Measurements from ENCODE around the gene HASPIN. TPM values are rescaled to one million over a fixed set of nuclear protein-coding genes. Genes with fewer than 3 reads are reported as not detected.

Gene HASPIN
- polyA plus RNA-seq, 1 donor (not counting 4 experiments of a cell fraction or from before 2014, with no cell fraction given) = 3.5 TPM

GRCh38 chr17:3681565-3681964 lies 42.1 kb upstream of the HASPIN start:
- no peaks in the 10 kb centered on the region for H3K9me1 ChIP-seq (ENCODE audit: control insufficient read depth, extremely low read depth, insufficient read depth, low read length)
- peaks cover 15% of the 10 kb centered on the region for H3K27me3 ChIP-seq (ENCODE audit: control insufficient read depth, extremely low read depth, insufficient read depth, low read length)
- no peak for TF ChIP-seq EZH2 (IDR thresholded peaks at IDR 0.05; ENCODE audit: low read length)
- TF ChIP-seq, protein P1, sequence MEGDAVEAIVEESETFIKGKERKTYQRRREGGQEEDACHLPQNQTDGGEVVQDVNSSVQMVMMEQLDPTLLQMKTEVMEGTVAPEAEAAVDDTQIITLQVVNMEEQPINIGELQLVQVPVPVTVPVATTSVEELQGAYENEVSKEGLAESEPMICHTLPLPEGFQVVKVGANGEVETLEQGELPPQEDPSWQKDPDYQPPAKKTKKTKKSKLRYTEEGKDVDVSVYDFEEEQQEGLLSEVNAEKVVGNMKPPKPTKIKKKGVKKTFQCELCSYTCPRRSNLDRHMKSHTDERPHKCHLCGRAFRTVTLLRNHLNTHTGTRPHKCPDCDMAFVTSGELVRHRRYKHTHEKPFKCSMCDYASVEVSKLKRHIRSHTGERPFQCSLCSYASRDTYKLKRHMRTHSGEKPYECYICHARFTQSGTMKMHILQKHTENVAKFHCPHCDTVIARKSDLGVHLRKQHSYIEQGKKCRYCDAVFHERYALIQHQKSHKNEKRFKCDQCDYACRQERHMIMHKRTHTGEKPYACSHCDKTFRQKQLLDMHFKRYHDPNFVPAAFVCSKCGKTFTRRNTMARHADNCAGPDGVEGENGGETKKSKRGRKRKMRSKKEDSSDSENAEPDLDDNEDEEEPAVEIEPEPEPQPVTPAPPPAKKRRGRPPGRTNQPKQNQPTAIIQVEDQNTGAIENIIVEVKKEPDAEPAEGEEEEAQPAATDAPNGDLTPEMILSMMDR (optimal IDR thresholded peaks at IDR 0.05 in 1 of 3, IDR thresholded peaks at IDR 0.05 in 1 of 3, conservative IDR thresholded peaks at IDR 0.05 in 1 of 3; ENCODE audit: extremely low read depth in 1 of 3, insufficient read depth in 2 of 3, low read length in 3 of 3) = no peak
- H3K4me2 ChIP-seq (ENCODE audit: control insufficient read depth, extremely low read depth, insufficient read depth, low read depth, low read length) = no peak overlapping the region
- H3K4me1 ChIP-seq (ENCODE audit: control insufficient read depth, extremely low read depth, insufficient read depth, low read length) = no peaks in the 10 kb centered on the region
- DNase-seq (ENCODE audit: low read depth, low spot score) = no peak
- FAIRE-seq = no peak
- H4K20me1 ChIP-seq (ENCODE audit: control insufficient read depth, extremely low read depth, insufficient read depth, low read length) = no peaks in the 10 kb centered on the region
- no peak overlapping the region for H3K4me3 ChIP-seq (ENCODE audit: control insufficient read depth in 2 of 3, extremely low read depth in 1 of 3, insufficient read depth in 2 of 3, low read depth in 1 of 3, low read length in 3 of 3)
- no peak overlapping the region for H3K27ac ChIP-seq (ENCODE audit: control insufficient read depth, insufficient read depth, low read length)
- dilution Hi-C loops (cut with MboI; ENCODE audit: extremely low pct_ligation_motif_present, low sequenced_read_pairs) = no loop called here
- H3K79me2 ChIP-seq (ENCODE audit: control insufficient read depth, insufficient read depth, low read length) = no peaks in the 10 kb centered on the region
- H3K9me3 ChIP-seq (ENCODE audit: control insufficient read depth, low read depth, low read length) = no peaks in the 10 kb centered on the region
- H3K36me3 ChIP-seq (ENCODE audit: control insufficient read depth in 2 of 2, extremely low read depth in 1 of 2, insufficient read depth in 2 of 2, low read length in 2 of 2) = no peaks in the 10 kb centered on the region
- H3K9ac ChIP-seq (ENCODE audit: control insufficient read depth, extremely low read depth, insufficient read depth, low read length) = no peak overlapping the region
- H2AFZ ChIP-seq (ENCODE audit: control insufficient read depth, low read length) = no peak overlapping the region

GRCh38 chr17:3682033-3682432 lies 41.7 kb upstream of the HASPIN start:
- peaks cover 15% of the 10 kb centered on the region for H3K27me3 ChIP-seq (ENCODE audit: control insufficient read depth, extremely low read depth, insufficient read depth, low read length)
- FAIRE-seq (no peak), DNase-seq (ENCODE audit: low read depth, low spot score) (no peak)
- H3K79me2 ChIP-seq (ENCODE audit: control insufficient read depth, insufficient read depth, low read length) = no peaks in the 10 kb centered on the region
- H3K9ac ChIP-seq (ENCODE audit: control insufficient read depth, extremely low read depth, insufficient read depth, low read length) = no peak overlapping the region
- H2AFZ ChIP-seq (ENCODE audit: control insufficient read depth, low read length) = no peak overlapping the region
- H4K20me1 ChIP-seq (ENCODE audit: control insufficient read depth, extremely low read depth, insufficient read depth, low read length) = no peaks in the 10 kb centered on the region
- H3K4me2 ChIP-seq (ENCODE audit: control insufficient read depth, extremely low read depth, insufficient read depth, low read depth, low read length) = no peak overlapping the region
- TF ChIP-seq EZH2 (IDR thresholded peaks at IDR 0.05; ENCODE audit: low read length) = no peak
- TF ChIP-seq, protein P1 (optimal IDR thresholded peaks at IDR 0.05 in 1 of 3, IDR thresholded peaks at IDR 0.05 in 1 of 3, conservative IDR thresholded peaks at IDR 0.05 in 1 of 3; ENCODE audit: extremely low read depth in 1 of 3, insufficient read depth in 2 of 3, low read length in 3 of 3) = no peak
- no peaks in the 10 kb centered on the region for H3K9me3 ChIP-seq (ENCODE audit: control insufficient read depth, low read depth, low read length)
- no peaks in the 10 kb centered on the region for H3K9me1 ChIP-seq (ENCODE audit: control insufficient read depth, extremely low read depth, insufficient read depth, low read length)
- H3K27ac ChIP-seq (ENCODE audit: control insufficient read depth, insufficient read depth, low read length) = no peak overlapping the region
- dilution Hi-C loops (cut with MboI; ENCODE audit: extremely low pct_ligation_motif_present, low sequenced_read_pairs) = no loop called here
- no peaks in the 10 kb centered on the region for H3K36me3 ChIP-seq (ENCODE audit: control insufficient read depth in 2 of 2, extremely low read depth in 1 of 2, insufficient read depth in 2 of 2, low read length in 2 of 2)
- no peak overlapping the region for H3K4me3 ChIP-seq (ENCODE audit: control insufficient read depth in 2 of 3, extremely low read depth in 1 of 3, insufficient read depth in 2 of 3, low read depth in 1 of 3, low read length in 3 of 3)
- H3K4me1 ChIP-seq (ENCODE audit: control insufficient read depth, extremely low read depth, insufficient read depth, low read length) = no peaks in the 10 kb centered on the region
